SK-N-SH (cell line): ENCODE data around the gene ARHGAP4. TPM values are rescaled to one million over a fixed set of nuclear protein-coding genes. Genes with fewer than 3 reads are reported as not detected.

Source experiments
- CTCF ChIA-PET: fragments of 300-600, 350-600 bp; formaldehyde crosslinking; extraction: SDS; loops from one replicate; lab custom pipeline; 2021; lab: Yijun Ruan, JAX
- POLR2A ChIA-PET: fragments of 350-600 bp; sonication (Branson Sonifier 250); formaldehyde crosslinking; extraction: SDS; loops from one replicate; lab custom pipeline; 2020; ENCODE audit warnings: antibody characterized with exemption, inconsistent platforms; lab: Yijun Ruan, JAX
- DNase-seq: peaks from one replicate; pipeline ENCODE4 v3.0.0; 2012
- H2AFZ ChIP-seq: fragments of 200-600 bp; sonication (generic); 2 replicates; pipeline ENCODE4 v1.8.1; 2016; ENCODE audit warnings: antibody characterized with exemption, mild to moderate bottlenecking, low read depth
- H3F3A ChIP-seq: fragments of 200-600 bp; sonication (generic); replicated peaks from 2 replicates; pipeline ENCODE3; 2016; ENCODE audit warnings: antibody characterized with exemption, mild to moderate bottlenecking; ENCODE audit not compliant: insufficient read depth
- H3K27ac ChIP-seq, 2 experiments: fragments of 200-500 bp in 1 of 2; fragments of 200-600 bp in 1 of 2; sonication (Bioruptor generic) in 1 of 2; sonication (generic), shearing (Covaris generic) in 1 of 2; 2 replicates each; pipeline versions ENCODE4 v1.5.1 to v1.6.1; 2014 to 2016; ENCODE audit warnings: low read depth in 2 of 2, inconsistent platforms in 1 of 2, low read length in 1 of 2, mild to moderate bottlenecking in 1 of 2, mixed read lengths in 1 of 2
- H3K27me3 ChIP-seq: fragments of 200-600 bp; sonication (generic), shearing (Covaris generic); 2 replicates; pipeline ENCODE4 v1.6.1; 2016; ENCODE audit warnings: mixed run types; ENCODE audit not compliant: insufficient read depth
- H3K36me3 ChIP-seq, 2 experiments: fragments of 200-500 bp in 1 of 2; fragments of 200-600 bp in 1 of 2; sonication (Bioruptor generic) in 1 of 2; sonication (generic) in 1 of 2; replicated peaks in 1 of 2; 2 replicates each; pipeline versions ENCODE3 to v1.5.1; 2014 to 2016; ENCODE audit warnings: low read length in 1 of 2, mild to moderate bottlenecking in 1 of 2; ENCODE audit not compliant: insufficient read depth in 2 of 2, control insufficient read depth in 1 of 2
- H3K4me1 ChIP-seq, 2 experiments: fragments of 200-500 bp in 1 of 2; fragments of 200-600 bp in 1 of 2; sonication (Bioruptor generic) in 1 of 2; sonication (generic), shearing (Covaris generic) in 1 of 2; 2 replicates each; pipeline versions ENCODE4 v1.5.1 to v1.6.1; 2014 to 2016; ENCODE audit warnings: low read depth in 1 of 2, low read length in 1 of 2, mixed run types in 1 of 2; ENCODE audit not compliant: insufficient read depth in 2 of 2, control insufficient read depth in 1 of 2
- H3K4me2 ChIP-seq: fragments of 200-600 bp; sonication (generic), shearing (Covaris generic); 2 replicates; pipeline ENCODE4 v1.6.1; 2017; ENCODE audit warnings: mixed run types
- H3K4me3 ChIP-seq, 2 experiments: fragments of 200-500 bp in 1 of 2; fragments of 200-600 bp in 1 of 2; sonication (Bioruptor generic) in 1 of 2; sonication (generic), shearing (Covaris generic) in 1 of 2; 2 replicates each; pipeline versions ENCODE4 v1.5.1 to v1.8.1; 2014 to 2016; ENCODE audit warnings: low read depth in 2 of 2, inconsistent platforms in 1 of 2, low read length in 1 of 2, mild to moderate bottlenecking in 1 of 2, mixed read lengths in 1 of 2, moderate library complexity in 1 of 2
- H3K79me2 ChIP-seq: fragments of 200-600 bp; sonication (generic); 2 replicates; pipeline ENCODE4 v1.8.1; 2017; ENCODE audit warnings: mild to moderate bottlenecking; ENCODE audit not compliant: insufficient read depth
- H3K9ac ChIP-seq: fragments of 200-600 bp; sonication (generic); 2 replicates; pipeline ENCODE4 v1.6.1; 2017; ENCODE audit warnings: mixed run types
- H3K9me2 ChIP-seq: fragments of 200-600 bp; sonication (generic); 2 replicates; pipeline ENCODE4 v1.6.1; 2017; ENCODE audit warnings: mixed run types
- H3K9me3 ChIP-seq: fragments of 200-600 bp; sonication (generic); 2 replicates; pipeline ENCODE4 v1.6.1; 2017; ENCODE audit warnings: mixed run types, mild to moderate bottlenecking, moderate library complexity
- H4K20me1 ChIP-seq: fragments of 200-600 bp; sonication (generic); 2 replicates; pipeline ENCODE4 v1.6.1; 2017; ENCODE audit warnings: mild to moderate bottlenecking, mixed run types; ENCODE audit not compliant: insufficient read depth
- FOXJ3 ChIP-seq: sonication (generic); formaldehyde crosslinking; IDR thresholded peaks from 2 replicates; pipeline ENCODE4 v1.5.1; 2020; ENCODE audit warnings: mild to moderate bottlenecking, missing genetic modification reagents
- GABPA ChIP-seq: IDR thresholded peaks from 2 replicates; pipeline ENCODE4 v1.4.0; 2012; ENCODE audit warnings: low read depth, mild to moderate bottlenecking
- NFIC ChIP-seq: IDR thresholded peaks from 2 replicates; pipeline ENCODE4 v1.4.0; 2012; ENCODE audit warnings: borderline replicate concordance
- NRF1 ChIP-seq: IDR thresholded peaks from 2 replicates; pipeline ENCODE4 v1.6.1; 2012; ENCODE audit warnings: low read depth, mild to moderate bottlenecking, low read length
- SIN3A ChIP-seq: IDR thresholded peaks from 2 replicates; pipeline ENCODE4 v1.6.1; 2012; ENCODE audit warnings: low read depth, mild to moderate bottlenecking, low read length, moderate library complexity, borderline replicate concordance
- TAF1 ChIP-seq: IDR thresholded peaks from 2 replicates; pipeline ENCODE4 v1.6.1; 2012; ENCODE audit warnings: low read depth, mild to moderate bottlenecking, low read length, moderate library complexity, borderline replicate concordance
- TEAD4 ChIP-seq: IDR thresholded peaks from 2 replicates; pipeline ENCODE4 v1.4.0; 2012; ENCODE audit warnings: mild to moderate bottlenecking, borderline replicate concordance; ENCODE audit not compliant: insufficient read depth
- WGBS: methylation state at CpG from one replicate; pipeline ENCODE4 v1.1.6; 2017; ENCODE audit warnings: low lambda C conversion rate; 5-methylcytosine and 5-hydroxymethylcytosine counted together
- polyA plus RNA-seq, 3 experiments: library from polyadenylated mRNA; depleted of rRNA; stranded (reverse); fragments of >200 nt; gene quantifications; 2 replicates each; pipeline ENCODE4 v1.2.3, GENCODE V29; 2012
- TF ChIP-seq, protein P1 (sequence below): IDR thresholded peaks from 2 replicates; pipeline ENCODE4 v1.4.0; 2012; ENCODE audit warnings: low read depth, borderline replicate concordance

Gene ARHGAP4
- polyA plus RNA-seq, 1 of the 3 experiments (the other 2 are of a cell fraction) = 1.6 TPM

DNA sequence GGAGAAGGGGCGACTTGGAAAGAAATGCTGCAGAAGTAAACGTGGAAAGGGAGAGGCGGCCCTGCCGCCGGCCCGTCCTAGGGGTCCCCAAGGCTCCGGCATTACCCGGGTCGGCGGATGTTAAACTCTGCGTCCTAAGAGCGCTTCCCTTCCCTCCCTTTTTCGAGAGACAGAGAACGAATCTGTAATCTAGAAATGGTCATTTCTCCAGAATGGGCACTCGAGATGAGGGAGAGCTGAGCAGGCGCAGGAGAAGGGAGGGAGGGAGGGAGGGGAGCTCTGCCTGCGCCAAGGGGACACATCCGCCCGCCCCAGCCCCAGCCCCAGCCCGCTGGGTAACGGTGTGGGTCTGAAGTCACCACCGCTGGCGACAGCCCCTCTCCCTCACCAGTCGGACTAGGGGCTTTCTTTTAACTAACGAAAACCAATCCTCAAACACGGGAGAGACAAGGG lies 43.9 kb upstream of the ARHGAP4 start:
- Histone ChIP-seq H2AFZ (no peak overlapping the region), H3K4me2 (peak overlapping the region; percentile 80), H3K27ac (peak overlapping the region; percentile 60 to 99; a peak in 3 of 4 replicates), H3F3A (peaks cover 7% of the 10 kb centered on the region), H3K4me1 (peaks cover 16 to 51% of the 10 kb centered on the region in 2 experiments; a peak in 2 of 4 replicates), H3K9me3 (no peaks in the 10 kb centered on the region), H4K20me1 (peaks cover 50% of the 10 kb centered on the region), H3K79me2 (peaks cover 77% of the 10 kb centered on the region), H3K9ac (peak overlapping the region; percentile 98; the same call in 1 of the 2 replicates), H3K9me2 (no peaks in the 10 kb centered on the region), H3K27me3 (no peaks in the 10 kb centered on the region), H3K36me3 (peaks cover 0 to 4% of the 10 kb centered on the region in 2 experiments), H3K4me3 (peak overlapping the region; percentile 90 to 98)
- DNase-seq = peak; percentile 59
- TF ChIP-seq, protein P1, sequence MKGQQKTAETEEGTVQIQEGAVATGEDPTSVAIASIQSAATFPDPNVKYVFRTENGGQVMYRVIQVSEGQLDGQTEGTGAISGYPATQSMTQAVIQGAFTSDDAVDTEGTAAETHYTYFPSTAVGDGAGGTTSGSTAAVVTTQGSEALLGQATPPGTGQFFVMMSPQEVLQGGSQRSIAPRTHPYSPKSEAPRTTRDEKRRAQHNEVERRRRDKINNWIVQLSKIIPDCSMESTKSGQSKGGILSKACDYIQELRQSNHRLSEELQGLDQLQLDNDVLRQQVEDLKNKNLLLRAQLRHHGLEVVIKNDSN = no peak
- TF ChIP-seq NRF1 = peak; percentile 56
- CTCF ChIA-PET = interaction anchor here (0.7 to 11.6 kb wide), 8 partner anchors 21 to 262 kb away, joined by 3 to 179 read pairs (median 4); partner anchors contain the start of genes ARHGAP4, PLXNB3 and RENBP
- POLR2A ChIA-PET = interaction anchor here (0.6 to 1.4 kb wide), 2 partner anchors 9 to 35 kb away, joined by 3 read pairs; partner anchors contain the start of gene NAA10
- 15% methylated on average over 19 of the region's 26 CpGs for WGBS

DNA sequence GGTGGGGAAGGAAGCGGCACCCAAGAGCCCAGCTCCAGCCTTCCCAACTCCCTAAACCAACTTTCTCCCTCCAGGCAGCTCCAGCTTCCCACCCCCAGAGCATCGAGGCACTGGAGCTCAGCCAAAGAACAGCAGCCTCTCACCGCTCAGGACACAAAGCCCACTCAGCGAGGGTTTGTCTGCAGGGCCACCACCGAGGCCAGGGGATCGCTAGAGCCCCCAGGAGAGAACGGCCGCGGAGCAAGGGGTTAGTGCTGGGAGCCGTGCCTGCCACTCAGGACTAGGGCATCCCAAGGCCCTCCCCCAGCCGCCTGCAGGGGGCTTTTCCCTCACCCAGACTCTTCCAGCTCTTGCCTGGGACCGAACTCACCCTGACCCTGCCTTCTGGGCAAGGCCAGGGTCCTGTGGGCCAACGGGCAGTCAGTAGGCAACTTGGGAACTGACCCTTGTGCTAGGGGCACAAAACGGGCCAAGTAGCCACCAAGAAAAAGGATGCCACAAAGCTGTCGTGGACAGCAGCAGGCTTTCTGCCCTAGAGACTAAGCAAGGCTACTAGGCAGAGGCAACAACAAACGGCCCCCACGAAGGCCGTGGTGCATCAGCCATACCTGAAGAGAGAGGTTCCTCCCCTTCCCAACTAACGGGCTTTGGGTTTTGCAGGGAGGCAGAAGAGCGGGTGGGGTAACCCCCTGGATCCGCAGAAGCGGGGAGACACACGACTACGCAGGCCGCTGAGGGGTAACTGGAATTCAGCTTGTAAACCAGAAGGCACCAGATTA lies 43.2 kb upstream of the ARHGAP4 start:
- Histone ChIP-seq H3K4me1 (peaks cover 16 to 47% of the 10 kb centered on the region in 2 experiments; a peak in 2 of 4 replicates), H3K9me3 (no peaks in the 10 kb centered on the region), H3K36me3 (peaks cover under 1 to 7% of the 10 kb centered on the region in 2 experiments), H3K4me3 (peak overlapping the region; percentile 90 to 98), H2AFZ (no peak overlapping the region), H4K20me1 (peaks cover 56% of the 10 kb centered on the region), H3K79me2 (peaks cover 77% of the 10 kb centered on the region), H3K4me2 (peak overlapping the region; percentile 80), H3K9ac (peak overlapping the region; percentile 98; the same call in 1 of the 2 replicates), H3F3A (peaks cover 7% of the 10 kb centered on the region), H3K27ac (peak overlapping the region; percentile 60 to 99; a peak in 3 of 4 replicates), H3K9me2 (no peaks in the 10 kb centered on the region), H3K27me3 (no peaks in the 10 kb centered on the region)
- 50% methylated on average over 16 of the region's 25 CpGs for WGBS
- ChIA-PET POLR2A (interaction anchor here (0.6 kb wide), 1 partner anchor 8 kb away, joined by 3 read pairs; no protein-coding TSS in a partner anchor), CTCF (interaction anchor here (0.7 to 11.6 kb wide), 10 partner anchors 11 to 261 kb away, joined by 3 to 179 read pairs (median 4); partner anchors contain the start of genes ARHGAP4, PLXNB3 and RENBP)
- no peak for DNase-seq
- TF ChIP-seq FOXJ3 (CRISPR knock-in tag) (no peak), NFIC (no peak), TEAD4 (no peak), SIN3A (no peak), TAF1 (no peak), GABPA (no peak), NRF1 (no peak)
- TF ChIP-seq, protein P1 = no peak
